ENCODE results near the gene DOLK.

GRCh38 chr9:128919402-128920089 lies 27.9 kb downstream of the DOLK start:
- TF ChIP-seq HDAC2 (IDR thresholded peaks at IDR 0.05) (no peak), JUND (IDR thresholded peaks at IDR 0.05; ENCODE audit: low read depth, low read length) (no peak), KDM1A (IDR thresholded peaks at IDR 0.05; ENCODE audit: borderline replicate concordance) (no peak), BHLHE40 (IDR thresholded peaks at IDR 0.05; ENCODE audit: borderline replicate concordance in 1 of 2, low read depth in 2 of 2, low read length in 1 of 2) (no peak), RCOR1 (conservative IDR thresholded peaks at IDR 0.05; ENCODE audit: low read depth, low read length) (no peak), CHD2 (IDR thresholded peaks at IDR 0.05; ENCODE audit: borderline replicate concordance, low read depth, low read length) (no peak), RB1 (IDR thresholded peaks at IDR 0.05; ENCODE audit: borderline replicate concordance) (no peak), ZNF687 (IDR thresholded peaks at IDR 0.05) (no peak), CTCF (IDR thresholded peaks at IDR 0.05 in 2 of 3, conservative IDR thresholded peaks at IDR 0.05 in 1 of 3; ENCODE audit: control insufficient read depth in 2 of 3, extremely low read depth in 1 of 3, insufficient read depth in 1 of 3, low read depth in 3 of 3, low read length in 3 of 3) (no peak)
- TF ChIP-seq, protein P1, sequence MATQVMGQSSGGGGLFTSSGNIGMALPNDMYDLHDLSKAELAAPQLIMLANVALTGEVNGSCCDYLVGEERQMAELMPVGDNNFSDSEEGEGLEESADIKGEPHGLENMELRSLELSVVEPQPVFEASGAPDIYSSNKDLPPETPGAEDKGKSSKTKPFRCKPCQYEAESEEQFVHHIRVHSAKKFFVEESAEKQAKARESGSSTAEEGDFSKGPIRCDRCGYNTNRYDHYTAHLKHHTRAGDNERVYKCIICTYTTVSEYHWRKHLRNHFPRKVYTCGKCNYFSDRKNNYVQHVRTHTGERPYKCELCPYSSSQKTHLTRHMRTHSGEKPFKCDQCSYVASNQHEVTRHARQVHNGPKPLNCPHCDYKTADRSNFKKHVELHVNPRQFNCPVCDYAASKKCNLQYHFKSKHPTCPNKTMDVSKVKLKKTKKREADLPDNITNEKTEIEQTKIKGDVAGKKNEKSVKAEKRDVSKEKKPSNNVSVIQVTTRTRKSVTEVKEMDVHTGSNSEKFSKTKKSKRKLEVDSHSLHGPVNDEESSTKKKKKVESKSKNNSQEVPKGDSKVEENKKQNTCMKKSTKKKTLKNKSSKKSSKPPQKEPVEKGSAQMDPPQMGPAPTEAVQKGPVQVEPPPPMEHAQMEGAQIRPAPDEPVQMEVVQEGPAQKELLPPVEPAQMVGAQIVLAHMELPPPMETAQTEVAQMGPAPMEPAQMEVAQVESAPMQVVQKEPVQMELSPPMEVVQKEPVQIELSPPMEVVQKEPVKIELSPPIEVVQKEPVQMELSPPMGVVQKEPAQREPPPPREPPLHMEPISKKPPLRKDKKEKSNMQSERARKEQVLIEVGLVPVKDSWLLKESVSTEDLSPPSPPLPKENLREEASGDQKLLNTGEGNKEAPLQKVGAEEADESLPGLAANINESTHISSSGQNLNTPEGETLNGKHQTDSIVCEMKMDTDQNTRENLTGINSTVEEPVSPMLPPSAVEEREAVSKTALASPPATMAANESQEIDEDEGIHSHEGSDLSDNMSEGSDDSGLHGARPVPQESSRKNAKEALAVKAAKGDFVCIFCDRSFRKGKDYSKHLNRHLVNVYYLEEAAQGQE (IDR thresholded peaks at IDR 0.05; ENCODE audit: low read depth, low read length), result no peak
